Measurements from ENCODE around the gene SMYD4. TPM values are rescaled to one million over a fixed set of nuclear protein-coding genes. Genes with fewer than 3 reads are reported as not detected.
"Not testable (repeated sequence)": the region's sequence is repeated elsewhere in the genome, so short reads cannot be mapped to it uniquely, and the experiment has no call there.

SMYD4 gene
- total RNA-seq, 1 experiment from 2014 or later: 10.1 TPM

GRCh38 chr17:1783271-1783670, 46.4 kb downstream of the SMYD4 start:
- no peak overlapping the region for H3K4me3 ChIP-seq
- DNase-seq: no peak
- H3K9me3 ChIP-seq (replicated peaks): no peaks in the 10 kb centered on the region
- H3K27me3 ChIP-seq: no peaks in the 10 kb centered on the region
- H3K36me3 ChIP-seq: peaks cover 16% of the 10 kb centered on the region
- H3K27ac ChIP-seq: no peak overlapping the region
- peaks cover 11% of the 10 kb centered on the region for H3K4me1 ChIP-seq

GRCh38 chr17:1782171-1782567, 47.5 kb downstream of the SMYD4 start:
- DNase-seq: no peak
- peaks cover 24% of the 10 kb centered on the region for H3K36me3 ChIP-seq
- no peaks in the 10 kb centered on the region for H3K9me3 ChIP-seq (replicated peaks)
- no peak overlapping the region for H3K27ac ChIP-seq
- H3K27me3 ChIP-seq: no peaks in the 10 kb centered on the region
- H3K4me3 ChIP-seq: no peak overlapping the region
- H3K4me1 ChIP-seq: peaks cover 11% of the 10 kb centered on the region

GRCh38 chr17:1779571-1780131, 50.1 kb downstream of the SMYD4 start:
- Histone ChIP-seq H3K36me3 (peaks cover 34% of the 10 kb centered on the region), H3K4me3 (0 out of 2 replicates have a peak overlapping the region, but pooled peaks have one; percentile 22), H3K4me1 (peaks cover 11% of the 10 kb centered on the region), H3K9me3 (replicated peaks) (no peaks in the 10 kb centered on the region), H3K27me3 (no peaks in the 10 kb centered on the region), H3K27ac (peak overlapping the region; percentile 66)
- peak; percentile 71 to 83 for DNase-seq

GRCh38 chr17:1776857-1777256, 52.8 kb downstream of the SMYD4 start:
- Histone ChIP-seq H3K27ac (no peak overlapping the region), H3K4me3 (no peak overlapping the region), H3K9me3 (replicated peaks) (no peaks in the 10 kb centered on the region), H3K27me3 (no peaks in the 10 kb centered on the region), H3K4me1 (peaks cover 11% of the 10 kb centered on the region), H3K36me3 (peaks cover 38% of the 10 kb centered on the region)
- no peak for DNase-seq

GRCh38 chr17:1776328-1776727, 53.4 kb downstream of the SMYD4 start:
- no peak for DNase-seq
- Histone ChIP-seq H3K4me1 (peaks cover 11% of the 10 kb centered on the region), H3K27ac (no peak overlapping the region), H3K36me3 (peaks cover 38% of the 10 kb centered on the region), H3K27me3 (no peaks in the 10 kb centered on the region), H3K4me3 (no peak overlapping the region), H3K9me3 (replicated peaks) (no peaks in the 10 kb centered on the region)

- Histone ChIP-seq H3K36me3 (peaks cover 32% of the 10 kb centered on the region), H3K9me3 (replicated peaks) (no peaks in the 10 kb centered on the region), H3K4me1 (peaks cover 10% of the 10 kb centered on the region), H3K27ac (no peak overlapping the region), H3K4me3 (no peak overlapping the region), H3K27me3 (no peaks in the 10 kb centered on the region)
- no peak for DNase-seq
These were observed 55.1 kb downstream of the SMYD4 start for GRCh38 chr17:1774390-1775176.

- no peak for DNase-seq
- H3K27ac ChIP-seq: no peak overlapping the region
- H3K4me1 ChIP-seq: peaks cover 7% of the 10 kb centered on the region; the same call in 1 of the 2 replicates
- no peaks in the 10 kb centered on the region for H3K9me3 ChIP-seq (replicated peaks)
- H3K27me3 ChIP-seq: no peaks in the 10 kb centered on the region
- H3K36me3 ChIP-seq: peaks cover 32% of the 10 kb centered on the region
- H3K4me3 ChIP-seq: no peak overlapping the region
These were observed 56.0 kb downstream of the SMYD4 start for GRCh38 chr17:1773696-1774181.

- H3K36me3 ChIP-seq: peaks cover 27% of the 10 kb centered on the region
- not testable (repeated sequence) for H3K4me1 ChIP-seq; H3K27me3 ChIP-seq; DNase-seq; H3K4me3 ChIP-seq; H3K9me3 ChIP-seq (replicated peaks); H3K27ac ChIP-seq
These were observed 56.6 kb downstream of the SMYD4 start for GRCh38 chr17:1773000-1773695.

- Histone ChIP-seq H3K36me3 (peaks cover 10% of the 10 kb centered on the region), H3K27me3 (no peaks in the 10 kb centered on the region), H3K27ac (peak overlapping the region; percentile 37; the same call in 1 of the 2 replicates), H3K9me3 (replicated peaks) (no peaks in the 10 kb centered on the region), H3K4me3 (no peak overlapping the region; the same call in 1 of the 2 replicates), H3K4me1 (peaks cover 7% of the 10 kb centered on the region; the same call in 1 of the 2 replicates)
- DNase-seq: peak; percentile 50 to 52
These were observed 59.8 kb downstream of the SMYD4 start for GRCh38 chr17:1769822-1770477.

GRCh38 chr17:1767358-1767757, 62.3 kb downstream of the SMYD4 start:
- no peaks in the 10 kb centered on the region for H3K27me3 ChIP-seq
- DNase-seq: peak in 1 of 2 experiments; percentile 45
- peaks cover 17% of the 10 kb centered on the region; the same call in 1 of the 2 replicates for H3K4me1 ChIP-seq
- peaks cover 5% of the 10 kb centered on the region for H3K36me3 ChIP-seq
- H3K4me3 ChIP-seq: no peak overlapping the region
- no peaks in the 10 kb centered on the region for H3K9me3 ChIP-seq (replicated peaks)
- H3K27ac ChIP-seq: no peak overlapping the region

- no peak for DNase-seq
- no peak overlapping the region for H3K27ac ChIP-seq
- H3K4me1 ChIP-seq: peaks cover 17% of the 10 kb centered on the region; the same call in 1 of the 2 replicates
These were observed 63.1 kb downstream of the SMYD4 start for GRCh38 chr17:1766382-1767135.

GRCh38 chr17:1765576-1765975, 64.1 kb downstream of the SMYD4 start:
- H3K4me3 ChIP-seq: no peak overlapping the region
- H3K36me3 ChIP-seq: no peaks in the 10 kb centered on the region; the same call in 1 of the 2 replicates
- H3K4me1 ChIP-seq: peaks cover 17% of the 10 kb centered on the region
- H3K27ac ChIP-seq: no peak overlapping the region
- no peaks in the 10 kb centered on the region for H3K9me3 ChIP-seq (replicated peaks)
- H3K27me3 ChIP-seq: no peaks in the 10 kb centered on the region
- no peak for DNase-seq

More at GRCh38 chr17:1766382-1767135, 63.1 kb downstream of the SMYD4 start:
- no peaks in the 10 kb centered on the region; the same call in 1 of the 2 replicates for H3K36me3 ChIP-seq
- no peaks in the 10 kb centered on the region for H3K9me3 ChIP-seq (replicated peaks)
- no peaks in the 10 kb centered on the region for H3K27me3 ChIP-seq
- H3K4me3 ChIP-seq: no peak overlapping the region

- not testable (repeated sequence) for H3K36me3 ChIP-seq; DNase-seq; H3K9me3 ChIP-seq (replicated peaks); H3K4me3 ChIP-seq; H3K27me3 ChIP-seq; H3K27ac ChIP-seq
- peaks cover 12% of the 10 kb centered on the region for H3K4me1 ChIP-seq
These were observed 65.0 kb downstream of the SMYD4 start for GRCh38 chr17:1764705-1765104.

- Histone ChIP-seq H3K27me3 (no peaks in the 10 kb centered on the region), H3K27ac (peak overlapping the region; percentile 90; the same call in 1 of the 2 replicates), H3K4me3 (no peak overlapping the region), H3K36me3 (no peaks in the 10 kb centered on the region; the same call in 1 of the 2 replicates), H3K9me3 (replicated peaks) (no peaks in the 10 kb centered on the region), H3K4me1 (peaks cover 10% of the 10 kb centered on the region)
- DNase-seq: peak; percentile 69 to 75
These were observed 65.4 kb downstream of the SMYD4 start for GRCh38 chr17:1764284-1764683.

Data from SJCRH30 (cell line).